Activated gamma-delta T cell treated with anti-CD3 and anti-CD28 coated beads, Interleukin-2, amount 50 U/mL, for 16 hours (primary cell): ENCODE measurements around the gene CENPF.
"Not testable (repeated sequence)": the region's sequence is repeated elsewhere in the genome, so short reads cannot be mapped to it uniquely, and the experiment has no call there.

ENCODE experiments used
- DNase-seq: peaks from one replicate; pipeline ENCODE4 v3.0.0-alpha.2; 2020; ENCODE audit warnings: low read depth

Gene CENPF

DNA sequence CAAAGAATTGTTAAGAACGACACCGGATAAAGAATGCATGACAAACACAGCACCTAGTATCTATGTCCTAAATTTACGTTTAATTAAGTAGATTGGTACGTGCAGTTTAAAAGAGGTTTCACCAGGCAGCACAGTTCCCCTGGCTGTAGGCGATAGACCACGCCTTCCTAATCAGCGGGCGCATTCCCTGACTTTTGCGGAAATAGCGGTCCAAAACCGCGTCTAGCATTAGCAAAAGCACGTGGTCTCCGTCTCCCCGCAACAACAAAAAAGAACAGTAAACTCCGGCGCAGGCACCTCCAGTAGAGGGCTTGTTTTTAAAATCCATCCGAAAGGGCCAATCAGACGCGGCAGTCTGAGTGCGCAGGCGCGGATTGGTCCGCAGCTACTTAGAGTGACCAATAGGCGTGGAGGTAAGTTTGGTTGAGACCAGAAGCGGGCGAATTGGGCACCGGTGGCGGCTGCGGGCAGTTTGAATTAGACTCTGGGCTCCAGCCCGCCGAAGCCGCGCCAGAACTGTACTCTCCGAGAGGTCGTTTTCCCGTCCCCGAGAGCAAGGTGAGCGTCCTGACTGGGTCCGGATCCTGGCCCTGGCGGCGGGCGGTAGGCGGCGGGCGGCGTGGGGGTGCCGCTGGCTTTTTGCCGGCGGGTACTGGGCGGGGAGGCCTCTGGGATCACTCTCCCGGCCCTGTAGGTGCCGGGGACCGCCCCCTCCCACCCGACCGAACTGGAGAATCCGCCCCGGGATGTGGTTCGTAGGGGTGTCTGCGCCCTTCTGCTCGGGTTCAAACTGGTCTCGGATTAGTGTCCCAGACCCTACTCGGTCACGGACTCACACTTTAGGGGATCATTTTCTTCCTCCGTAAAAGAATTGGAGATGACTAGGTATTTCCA, at the start of gene CENPF:
CENPF (plus strand) TSS at position 432 of the 894 bp plus-strand sequence. CDS start 10,560 bp downstream, outside the sequence.
- DNase-seq, result peak; percentile 85

- DNase-seq, result no peak
Observed at GRCh38 chr1:214557952-214558735, 44.9 kb upstream of the CENPF start.

DNA sequence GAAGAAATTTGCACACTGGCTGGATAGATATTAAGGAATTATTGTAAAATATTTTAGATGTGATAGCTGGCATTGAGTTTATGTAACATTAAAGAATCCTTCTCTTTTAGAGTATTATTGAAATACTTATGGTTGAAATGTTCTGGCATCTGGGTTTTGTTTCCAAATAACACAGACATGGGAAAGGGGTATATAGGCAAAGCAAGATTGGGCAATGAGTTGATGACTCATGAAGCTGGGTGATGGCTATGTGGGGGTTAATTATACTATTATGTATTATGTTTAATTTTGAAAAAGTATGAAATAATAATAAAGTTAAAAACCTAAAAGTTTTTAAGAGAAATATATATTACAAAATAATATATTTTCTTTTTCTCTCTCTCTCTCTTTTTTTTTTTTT, 39.1 kb upstream of the CENPF start:
- no peak for DNase-seq

- no peak for DNase-seq
Observed at GRCh38 chr1:214565310-214565709, 37.7 kb upstream of the CENPF start.

DNA sequence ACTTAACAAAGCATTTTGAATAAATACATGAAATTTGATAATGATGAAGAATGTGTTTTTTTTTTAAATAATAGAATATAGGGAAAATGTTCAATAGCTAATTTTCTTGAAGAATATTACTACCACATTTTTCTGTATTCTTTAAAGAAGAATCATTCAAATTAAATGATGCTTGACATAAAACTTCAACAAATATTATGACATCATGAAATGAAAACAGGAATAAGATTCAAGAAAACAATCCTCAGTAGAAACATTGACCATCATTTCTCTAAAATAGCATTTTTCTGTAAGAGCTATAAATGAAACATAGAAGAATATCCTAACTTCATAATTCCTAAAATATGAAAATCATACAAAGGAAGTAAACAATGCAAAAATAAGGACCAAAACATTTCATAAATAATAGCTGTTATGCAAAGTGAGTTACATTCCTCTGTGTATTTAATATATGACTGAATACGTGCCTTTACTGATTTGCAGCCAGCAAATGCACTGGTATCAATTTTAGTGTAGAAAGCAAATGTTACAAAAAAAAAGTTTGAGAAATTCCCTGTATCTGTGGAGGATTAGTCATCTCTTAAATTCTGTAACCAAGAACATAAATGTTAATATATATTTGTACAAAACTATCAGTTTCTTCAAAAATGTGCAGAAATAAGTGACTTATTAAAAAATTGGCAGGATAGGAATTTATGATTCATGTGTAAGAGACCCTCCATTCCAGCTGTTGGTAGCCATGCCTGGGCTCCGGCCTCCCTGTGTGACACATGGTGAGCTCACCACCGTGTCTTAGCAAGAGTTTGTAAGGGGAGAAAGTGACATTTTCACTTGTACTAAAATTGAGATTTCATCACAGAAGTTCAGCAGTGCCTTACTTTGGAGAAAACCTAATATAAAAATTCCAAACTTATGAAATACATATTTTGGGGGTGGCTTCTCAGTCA, 36.6 kb upstream of the CENPF start:
- DNase-seq, result no peak

GRCh38 chr1:214567481-214567980, 35.5 kb upstream of the CENPF start:
- DNase-seq, result no peak

DNA sequence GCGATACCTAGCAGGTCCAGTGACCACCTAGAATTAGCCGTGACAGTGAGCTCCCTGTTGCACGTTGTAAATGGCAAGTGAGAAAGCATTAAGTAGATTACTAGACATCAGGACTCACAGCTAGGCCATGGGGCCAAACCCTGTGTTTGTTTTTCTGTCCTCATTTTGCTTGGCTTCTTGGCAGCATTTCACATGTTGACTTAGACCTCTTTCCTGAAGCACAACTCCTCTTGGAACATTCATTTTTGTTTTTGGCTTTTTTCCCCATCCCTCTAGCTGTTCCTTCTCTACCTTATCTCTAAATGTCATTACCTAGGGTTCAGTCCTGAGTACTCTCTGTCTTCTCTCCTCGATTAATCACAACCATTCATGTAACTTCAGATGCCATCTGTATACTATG, 34.7 kb upstream of the CENPF start:
- DNase-seq, result no peak

DNA sequence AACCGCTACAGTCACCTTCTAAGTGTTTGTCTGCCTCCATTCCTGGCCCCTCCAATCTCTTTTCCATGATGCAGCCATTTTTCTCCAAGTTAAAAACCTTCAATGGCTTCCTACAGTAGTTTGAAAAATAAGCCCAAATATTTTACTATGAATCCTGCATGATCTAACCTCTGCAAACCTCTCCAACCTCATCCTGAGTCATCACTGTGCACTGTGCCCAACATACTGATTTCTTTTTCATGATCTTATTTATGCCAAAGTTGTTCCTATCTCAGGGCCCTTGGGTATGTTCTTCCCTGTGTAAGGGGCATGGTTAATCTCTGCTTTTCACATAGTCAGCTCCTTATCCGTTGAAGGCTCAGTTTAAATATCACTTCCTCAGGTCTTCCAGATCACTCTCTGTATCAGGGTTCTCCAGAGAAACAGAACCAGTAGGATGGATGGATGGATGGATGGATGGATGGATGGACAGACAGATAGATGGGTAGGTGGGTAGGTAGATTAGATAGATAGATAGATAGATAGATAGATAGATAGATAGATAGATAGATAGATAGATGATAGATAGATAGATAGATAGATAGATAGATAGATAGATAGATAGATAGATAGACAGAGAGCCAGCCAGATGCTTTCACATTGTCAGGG, 33.5 kb upstream of the CENPF start:
- DNase-seq, result no peak

DNA sequence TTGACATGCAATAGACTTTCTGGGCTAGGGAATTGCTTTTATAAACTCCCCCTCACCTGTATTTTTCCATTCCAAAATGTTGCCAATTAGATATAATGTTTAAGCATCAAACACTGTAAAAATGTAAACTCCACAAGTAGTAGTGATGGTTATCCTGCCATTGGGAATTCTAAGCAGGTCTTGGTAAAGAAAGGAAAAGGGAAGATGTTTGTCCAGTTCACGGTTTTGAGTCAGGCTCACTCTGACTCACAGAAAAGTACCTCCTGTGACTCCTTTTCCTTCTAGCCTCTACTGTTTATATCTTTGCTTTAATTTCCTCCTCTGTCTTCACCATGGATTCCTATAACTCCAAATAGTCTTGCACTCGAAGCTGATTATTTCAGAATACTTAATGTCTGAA, 32.6 kb upstream of the CENPF start:
- DNase-seq, result no peak

- no peak for DNase-seq
Observed at GRCh38 chr1:214571281-214571680, 31.7 kb upstream of the CENPF start.

DNA sequence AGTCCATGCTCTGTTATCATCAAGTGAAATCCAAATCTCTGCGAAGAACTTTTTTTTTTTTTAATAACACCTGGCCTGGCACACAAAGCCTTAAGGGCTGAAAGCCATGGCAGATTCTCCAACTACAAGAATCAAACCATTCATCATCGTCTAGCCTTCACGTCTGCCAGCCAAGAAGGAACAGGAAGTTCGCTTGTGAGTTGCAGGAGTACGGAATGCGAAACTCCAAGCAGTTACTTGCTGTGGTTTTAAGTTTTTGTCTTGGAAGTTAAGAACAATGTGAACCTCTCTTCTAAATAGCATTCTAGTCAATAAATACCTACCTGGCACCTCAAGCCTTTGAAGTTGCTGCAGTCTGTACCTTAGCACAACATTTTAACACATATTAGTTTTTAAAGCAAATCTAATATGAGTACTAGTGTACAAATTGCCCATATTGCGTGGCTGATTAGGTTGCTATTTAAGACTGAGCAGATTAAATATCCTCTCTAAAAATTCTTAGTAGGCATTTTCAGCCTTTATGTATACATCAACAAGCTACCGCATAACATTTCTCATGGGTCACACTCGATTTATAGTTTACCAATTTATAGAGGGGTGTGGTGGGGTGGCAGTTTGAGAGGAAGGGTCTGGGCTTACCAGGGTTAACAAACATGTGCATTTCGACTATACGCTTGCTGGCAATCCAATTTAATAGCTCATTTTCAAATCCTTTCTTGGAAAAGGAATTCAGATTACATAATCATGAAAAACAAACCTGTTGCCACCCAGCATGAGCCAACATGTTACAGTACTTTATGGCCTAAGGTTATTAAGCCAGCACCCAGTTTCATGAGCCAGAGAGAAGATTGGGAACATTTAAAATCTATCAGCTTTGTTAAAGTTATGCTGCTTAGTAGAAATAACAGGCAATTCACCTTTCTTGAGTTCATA, 29.3 kb upstream of the CENPF start:
- DNase-seq, result no peak

DNA sequence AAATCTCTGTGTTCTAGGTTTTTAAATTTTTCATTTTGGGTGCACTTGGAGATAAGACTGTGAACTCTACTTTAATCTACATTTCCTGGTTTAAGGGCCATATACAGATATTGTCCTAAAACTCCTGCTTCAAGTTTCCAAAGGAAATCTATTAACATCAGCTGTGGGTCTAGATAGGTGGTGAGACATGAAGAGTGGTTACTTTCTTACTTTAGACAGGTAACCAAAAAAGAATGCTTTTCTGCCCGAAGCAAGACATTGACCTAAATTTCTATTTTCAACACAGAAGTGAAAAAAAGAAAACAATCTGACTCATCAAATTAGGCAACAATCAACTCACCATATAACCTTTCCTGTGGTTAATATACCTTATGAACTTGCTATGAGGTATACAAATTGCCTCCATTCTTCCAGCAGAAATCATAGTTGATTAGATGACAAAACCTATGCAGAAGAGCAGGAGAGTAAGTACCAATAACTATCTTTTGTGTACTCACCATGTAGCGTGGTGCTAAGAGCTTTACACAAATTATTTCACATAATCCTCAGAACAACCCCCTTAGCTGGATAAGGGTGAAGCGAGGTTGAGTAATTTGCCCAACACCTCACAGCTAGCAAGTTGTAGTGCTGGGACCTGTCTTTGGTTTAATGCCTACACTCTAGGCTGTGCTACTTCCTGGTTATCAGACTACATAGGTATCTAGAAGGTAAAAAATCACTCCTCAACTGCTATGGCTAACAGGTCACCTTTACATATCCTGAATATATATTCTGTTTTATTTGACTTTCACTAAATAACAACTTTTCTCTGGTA, 28.2 kb upstream of the CENPF start:
- no peak for DNase-seq

GRCh38 chr1:214576120-214576519, 26.9 kb upstream of the CENPF start:
- not testable (repeated sequence) for DNase-seq

- DNase-seq, result no peak
Observed at GRCh38 chr1:214579183-214579582, 23.8 kb upstream of the CENPF start.

GRCh38 chr1:214581785-214582184, 21.2 kb upstream of the CENPF start:
- DNase-seq, result no peak

DNA sequence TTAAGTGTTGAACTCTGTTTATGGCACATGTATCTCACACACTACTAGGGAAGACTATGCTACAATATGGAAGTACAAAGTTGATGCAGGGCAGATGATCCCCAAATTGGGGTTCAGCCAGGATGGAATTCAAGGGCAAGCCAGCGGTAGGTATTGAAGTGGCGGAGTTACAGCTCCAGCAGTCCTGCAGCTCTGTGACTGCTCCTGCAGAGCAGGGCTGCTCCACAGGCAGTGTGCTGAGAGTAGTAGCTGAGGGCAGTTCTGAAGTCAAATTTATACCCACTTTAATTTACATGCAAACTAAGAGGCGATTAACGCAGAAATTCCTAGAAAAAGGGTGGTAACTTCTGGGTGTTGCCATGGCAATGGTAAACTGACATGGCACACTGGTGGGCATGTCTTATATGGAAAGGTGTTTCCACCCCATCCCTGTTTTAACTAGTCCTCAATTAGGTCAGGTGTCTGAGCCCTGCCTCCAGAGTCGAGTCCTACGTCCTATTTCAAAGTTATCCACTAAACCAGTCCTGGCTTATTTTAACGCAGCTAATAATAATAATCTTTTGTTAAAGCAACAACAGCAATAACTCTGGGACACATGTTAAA, 20.6 kb upstream of the CENPF start:
- no peak for DNase-seq

- DNase-seq, result no peak
Observed at GRCh38 chr1:214583113-214583512, 19.9 kb upstream of the CENPF start.

- DNase-seq, result no peak
Observed at GRCh38 chr1:214583824-214584554, 19.0 kb upstream of the CENPF start.
